RKO (cell line): Measurements from ENCODE around the gene GNAT2.
A peak's percentile ranks its signal among the peaks of the same experiment; 100 is the strongest.

ENCODE experiments used
- DNase-seq: peaks from one replicate; pipeline ENCODE4 v3.0.0-alpha.2; 2016; ENCODE audit warnings: low spot score

The GNAT2 gene

DNA sequence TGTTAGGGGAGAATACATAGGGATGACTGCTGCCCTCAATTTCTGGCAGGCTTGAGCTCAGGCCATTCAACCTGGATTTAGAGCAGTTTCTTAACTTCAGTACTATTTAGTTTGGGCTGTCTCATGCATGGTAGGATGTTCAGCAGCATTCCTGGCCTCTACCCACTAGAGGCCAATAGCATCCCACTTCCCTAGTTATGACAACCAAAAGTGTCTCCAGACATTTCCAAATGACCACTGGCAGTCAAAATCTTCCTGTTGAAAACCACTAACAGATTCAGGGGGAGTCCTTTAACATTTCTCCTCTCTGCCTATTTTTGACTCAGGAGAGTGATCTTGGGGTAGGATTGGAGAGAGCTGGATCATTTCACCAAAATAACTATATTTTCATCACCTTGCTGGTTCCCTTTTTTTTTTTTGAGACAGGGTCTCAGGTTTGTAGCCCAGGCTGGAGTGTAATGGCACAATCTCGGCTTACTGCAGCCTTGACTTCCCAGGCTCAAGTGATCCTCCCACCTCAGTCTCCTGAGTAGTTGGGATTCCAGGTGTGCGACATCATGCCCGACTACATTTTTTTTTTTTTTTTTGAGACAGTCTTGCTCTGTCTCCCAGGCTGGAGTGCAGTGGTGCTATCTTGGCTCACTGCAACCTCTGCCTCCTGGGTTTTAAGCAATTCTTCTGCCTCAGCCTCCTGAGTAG is 8.7 kb downstream of the GNAT2 start:
- no peak for DNase-seq

DNA sequence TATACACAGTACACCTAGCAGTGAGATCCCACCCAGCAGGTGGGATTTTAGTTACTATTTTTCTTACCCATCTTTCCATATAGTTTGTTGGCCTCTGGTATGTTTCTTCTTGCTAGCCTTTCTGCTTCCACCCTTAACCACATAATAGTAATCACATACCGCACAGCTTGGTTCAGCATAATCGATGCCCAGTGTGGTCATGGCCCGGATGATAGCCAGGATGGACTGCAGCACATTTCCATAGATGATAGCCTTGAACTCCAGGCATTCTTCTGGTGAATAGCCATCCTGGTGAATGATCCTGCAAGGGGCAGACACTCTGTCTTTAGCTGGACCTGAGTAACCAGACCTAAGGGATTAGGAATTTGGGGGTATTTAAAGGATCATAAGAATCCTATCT is 9.5 kb downstream of the GNAT2 start:
- DNase-seq = no peak

DNA sequence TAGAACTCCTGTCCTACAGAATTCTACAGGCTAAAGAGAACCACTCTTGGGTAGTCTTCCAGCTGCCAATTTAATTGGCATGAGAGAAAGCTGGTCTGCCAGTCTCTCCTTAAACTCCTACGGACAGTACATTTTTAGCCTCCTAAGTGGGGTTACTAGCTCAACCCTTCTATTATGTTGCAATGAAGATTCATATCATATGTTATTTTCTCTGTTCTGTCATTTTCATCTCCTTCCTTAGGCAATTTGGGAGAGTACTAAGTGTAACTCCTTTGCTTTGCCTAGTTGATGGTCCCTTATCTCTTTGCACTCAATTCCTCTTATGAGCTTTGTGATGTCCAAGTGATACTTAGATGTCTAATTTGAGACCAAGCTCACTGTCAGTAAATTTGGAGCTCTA is 14.0 kb downstream of the GNAT2 start:
- no peak for DNase-seq

GRCh38 chr1:109603229-109603628 is 16.2 kb downstream of the GNAT2 start:
- DNase-seq = no peak

DNA sequence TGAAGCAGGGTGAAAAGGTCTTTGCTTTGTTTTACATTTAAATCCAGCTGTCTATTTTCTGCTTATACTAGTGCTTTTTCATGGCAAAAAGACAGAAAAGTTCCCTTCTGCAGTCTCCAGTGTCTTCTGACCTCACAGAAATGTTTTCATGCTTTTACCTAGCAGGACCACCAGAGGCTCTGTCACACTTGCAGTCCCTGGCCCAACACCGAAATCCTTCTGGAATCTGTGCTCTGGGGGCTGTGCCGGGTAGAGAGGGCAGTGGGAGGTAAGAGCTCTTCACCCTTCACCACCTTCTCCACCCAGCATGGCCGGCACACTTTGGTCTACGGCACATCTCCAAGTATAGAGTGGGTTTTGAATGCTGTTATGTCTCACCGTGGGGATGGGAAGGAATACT is 20.8 kb downstream of the GNAT2 start:
- DNase-seq = peak; percentile 22

- DNase-seq = no peak
These were observed 21.3 kb downstream of the GNAT2 start for GRCh38 chr1:109598156-109598555.

DNA sequence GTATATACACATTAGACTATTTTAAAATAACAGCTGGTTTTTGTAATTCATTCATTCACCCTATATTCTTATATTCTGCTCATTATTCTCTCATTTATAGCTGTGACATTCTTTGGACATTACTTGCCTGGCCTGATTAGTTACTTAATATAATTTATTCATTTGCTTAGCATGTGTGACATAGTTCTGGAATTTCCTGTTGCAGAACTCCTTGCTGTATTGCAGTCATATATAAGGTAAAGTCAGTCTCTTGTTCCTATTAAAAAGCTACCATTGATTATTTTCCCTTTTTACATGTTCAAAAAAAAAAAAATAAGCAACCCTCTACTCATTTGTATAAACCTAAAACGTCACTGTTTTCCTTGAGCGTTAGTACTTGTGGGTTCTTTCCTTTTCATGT is 23.9 kb downstream of the GNAT2 start:
- DNase-seq = no peak

DNA sequence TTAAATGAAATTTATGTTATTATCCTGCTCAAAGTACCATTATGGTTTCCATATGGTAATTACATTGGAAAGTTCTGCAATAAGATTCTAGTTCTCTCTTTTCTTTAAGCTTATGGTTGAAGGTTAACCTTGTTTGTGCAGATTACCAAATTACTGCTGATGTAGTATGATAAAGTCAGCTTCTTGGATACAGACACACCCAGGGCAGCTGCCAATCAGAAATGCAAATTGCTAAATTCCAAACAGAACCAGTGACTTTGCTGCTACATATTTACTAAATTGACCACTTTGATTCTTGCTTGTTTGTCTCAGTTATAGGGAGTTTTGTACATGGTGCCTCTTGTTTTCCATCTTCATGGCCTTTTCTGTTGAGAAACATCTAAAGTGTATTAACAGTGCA is 26.5 kb downstream of the GNAT2 start:
- no peak for DNase-seq

DNA sequence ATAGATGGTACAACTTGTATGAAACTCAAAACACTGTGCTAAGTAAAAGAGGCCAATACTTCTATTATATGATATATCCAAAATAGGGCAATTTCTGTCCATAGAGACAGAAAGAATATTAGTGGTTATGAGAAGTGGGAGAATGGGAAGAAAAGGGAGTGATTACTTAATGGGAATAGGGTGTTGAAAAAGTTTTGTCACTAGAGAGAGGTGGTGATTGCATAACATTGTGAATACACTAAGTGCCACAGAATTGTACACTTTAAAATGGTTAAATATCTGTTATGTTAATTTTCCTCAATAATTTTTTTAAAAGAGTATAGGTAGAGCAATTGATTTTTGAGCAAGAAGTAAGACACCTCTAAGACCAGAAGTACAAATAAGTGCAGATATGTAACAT is 29.7 kb downstream of the GNAT2 start:
- no peak for DNase-seq

DNA sequence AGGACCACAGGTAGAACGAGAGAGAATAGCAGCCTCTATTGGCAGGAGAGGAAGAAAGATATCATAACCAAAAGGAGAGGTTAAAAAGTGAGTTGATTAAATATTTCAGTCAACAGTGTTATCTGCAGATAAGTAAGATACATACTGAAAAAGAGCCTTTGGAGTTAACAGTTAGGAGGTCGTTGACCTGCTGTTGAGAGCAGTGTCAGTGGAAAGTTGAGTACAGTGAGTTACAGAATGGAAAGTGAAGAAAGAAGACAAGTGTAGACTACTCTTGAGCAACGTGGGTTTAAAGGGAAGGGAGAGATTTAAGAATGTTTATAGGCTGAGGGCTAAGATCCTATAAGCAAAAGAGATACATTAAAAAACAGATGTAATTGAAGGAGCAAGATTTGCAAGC is 30.2 kb downstream of the GNAT2 start:
- no peak for DNase-seq

DNA sequence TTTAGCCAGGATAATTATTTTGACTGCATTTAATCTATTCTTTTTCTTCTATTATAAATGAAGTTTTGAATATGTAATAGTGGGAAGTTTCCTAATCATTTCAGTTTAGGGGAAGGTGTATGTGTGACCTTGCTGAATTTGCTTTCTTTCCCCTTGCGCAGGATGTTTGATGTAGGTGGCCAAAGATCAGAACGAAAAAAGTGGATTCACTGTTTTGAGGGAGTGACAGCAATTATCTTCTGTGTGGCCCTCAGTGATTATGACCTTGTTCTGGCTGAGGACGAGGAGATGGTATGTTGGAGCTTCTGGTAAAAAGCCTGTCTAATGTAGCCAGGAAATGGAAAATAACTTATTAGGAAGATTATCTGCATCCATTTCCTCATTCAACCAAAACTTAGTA is 33.4 kb downstream of the GNAT2 start:
- no peak for DNase-seq

GRCh38 chr1:109584766-109585165 is 34.6 kb downstream of the GNAT2 start:
- DNase-seq = no peak

DNA sequence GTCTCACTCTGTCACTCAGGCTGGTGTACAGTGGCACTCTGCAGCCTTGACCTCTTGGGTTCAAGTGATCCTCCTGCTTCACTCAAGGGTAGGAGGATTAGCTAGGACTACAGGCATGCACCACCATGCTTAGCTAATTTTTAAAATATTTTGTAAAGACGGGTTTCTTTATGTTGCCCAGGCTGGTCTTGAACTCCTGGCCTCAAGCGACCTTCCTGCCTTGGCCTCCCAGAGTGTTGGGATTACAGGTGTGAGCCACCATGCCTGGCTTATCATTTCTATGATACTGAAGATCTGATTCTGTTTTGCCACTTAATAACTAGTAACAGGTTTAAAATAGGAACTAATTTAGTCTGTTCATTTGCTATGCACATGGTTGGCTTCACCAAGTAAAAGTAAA is 37.4 kb downstream of the GNAT2 start:
- no peak for DNase-seq

DNA sequence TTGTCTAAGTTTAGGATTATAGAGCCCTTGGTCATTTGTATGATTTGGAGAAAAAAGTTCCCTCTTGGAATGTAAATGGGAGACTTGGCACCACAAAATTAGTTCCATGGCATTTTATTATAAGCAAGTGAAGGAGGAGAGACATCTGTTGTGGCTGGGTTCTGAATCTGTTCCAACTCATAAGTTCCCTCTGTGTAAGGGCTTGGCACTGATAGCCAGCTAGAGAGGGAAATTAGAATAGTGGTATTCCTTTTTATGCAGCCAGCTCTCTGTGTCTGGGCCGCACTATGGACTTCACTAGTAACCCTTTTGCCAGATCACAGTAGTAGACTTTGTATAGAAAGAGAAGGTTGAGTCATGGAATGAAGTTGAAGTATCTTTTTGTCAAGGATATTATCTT is 39.9 kb downstream of the GNAT2 start:
- DNase-seq = no peak

DNA sequence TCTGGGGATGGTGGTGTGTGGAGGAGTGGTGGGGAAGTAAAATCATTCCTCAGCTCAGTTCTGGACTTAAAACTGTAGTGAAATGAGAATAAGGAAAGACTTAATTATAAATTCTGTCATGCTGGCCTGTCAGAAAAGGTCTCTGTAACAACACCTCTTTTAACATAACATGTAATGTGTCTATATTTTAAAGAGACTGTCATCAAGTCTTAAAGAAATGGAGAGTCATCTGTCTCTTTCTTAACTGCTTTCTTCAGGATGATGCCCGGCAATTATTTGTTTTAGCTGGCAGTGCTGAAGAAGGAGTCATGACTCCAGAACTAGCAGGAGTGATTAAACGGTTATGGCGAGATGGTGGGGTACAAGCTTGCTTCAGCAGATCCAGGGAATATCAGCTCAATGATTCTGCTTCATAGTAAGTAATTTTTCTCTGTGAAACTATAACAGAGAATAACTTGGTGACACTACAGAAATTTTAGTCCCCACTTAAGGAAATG is 40.4 kb downstream of the GNAT2 start:
- DNase-seq = no peak

DNA sequence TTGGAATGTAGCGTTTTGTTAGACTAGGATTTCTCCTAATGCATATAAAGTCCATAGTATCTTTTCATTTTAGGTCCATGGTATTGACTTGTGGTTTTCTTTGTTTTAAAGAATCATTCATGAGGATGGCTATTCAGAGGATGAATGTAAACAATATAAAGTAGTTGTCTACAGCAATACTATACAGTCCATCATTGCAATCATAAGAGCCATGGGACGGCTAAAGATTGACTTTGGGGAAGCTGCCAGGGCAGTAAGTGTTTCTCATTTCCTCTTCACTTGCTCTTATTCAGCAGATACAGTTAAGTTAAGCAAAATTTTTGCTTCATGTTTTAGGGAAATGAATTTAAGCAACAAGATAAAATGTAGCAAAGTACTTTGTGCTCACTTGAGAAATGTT is 45.6 kb downstream of the GNAT2 start:
- no peak for DNase-seq

DNA sequence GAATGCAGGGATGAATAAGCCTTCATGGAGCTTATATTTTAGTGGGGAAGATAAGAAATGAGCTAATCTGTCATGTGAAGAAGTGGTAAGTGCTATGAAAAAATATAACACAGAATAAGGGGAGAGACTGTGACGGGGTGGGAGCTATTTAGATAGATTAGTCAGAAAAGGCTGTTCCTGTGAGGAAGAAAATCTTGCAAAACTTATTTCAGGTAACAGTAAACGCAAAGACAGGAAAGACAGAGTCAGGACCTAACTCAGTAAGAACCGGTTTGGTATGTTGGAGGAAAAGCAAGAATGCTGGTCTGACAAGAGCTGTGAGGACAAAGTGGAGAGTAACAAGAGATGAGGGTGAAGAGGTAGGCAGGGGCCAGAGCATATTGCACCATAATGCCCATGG is 49.0 kb downstream of the GNAT2 start:
- no peak for DNase-seq

DNA sequence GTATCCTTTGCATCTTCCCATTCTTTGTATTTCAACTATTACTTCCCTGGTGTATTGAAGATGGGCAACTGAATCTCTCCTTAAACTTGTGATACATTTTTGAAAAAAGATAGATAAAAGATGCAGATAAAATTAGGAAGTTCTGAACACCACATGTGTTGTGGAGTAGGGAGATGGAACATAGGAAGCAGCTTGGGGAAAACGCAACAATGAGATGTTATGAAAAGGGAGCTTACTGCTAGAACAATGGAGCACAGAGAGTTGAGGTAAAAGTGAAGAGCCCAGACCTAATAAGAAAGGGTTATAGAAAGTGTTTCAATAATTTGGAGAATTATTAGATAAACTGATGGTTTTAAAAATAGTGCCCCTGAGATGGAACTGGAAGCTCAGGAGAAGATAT is 50.1 kb downstream of the GNAT2 start:
- no peak for DNase-seq

- DNase-seq = no peak
These were observed 51.3 kb downstream of the GNAT2 start for GRCh38 chr1:109567877-109568672.

DNA sequence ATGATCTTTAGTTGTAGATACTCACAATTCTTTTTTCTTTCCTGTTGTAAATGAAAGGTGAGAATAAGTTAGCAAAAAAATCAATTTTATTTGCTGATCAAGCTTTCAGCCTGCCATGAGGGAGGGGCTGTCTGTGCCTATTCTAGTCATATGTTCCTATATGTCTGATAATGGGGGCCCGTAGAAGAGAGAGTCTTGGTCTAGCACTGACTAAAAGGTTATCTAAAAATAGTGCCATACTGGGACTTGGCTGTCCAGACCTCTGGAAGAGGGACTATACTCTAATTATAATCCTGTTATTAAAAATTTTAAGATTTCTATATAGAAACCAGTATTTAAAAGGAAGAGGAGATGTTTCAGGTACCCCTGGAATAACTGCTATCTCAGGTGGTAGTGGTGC is 52.4 kb downstream of the GNAT2 start:
- no peak for DNase-seq

DNA sequence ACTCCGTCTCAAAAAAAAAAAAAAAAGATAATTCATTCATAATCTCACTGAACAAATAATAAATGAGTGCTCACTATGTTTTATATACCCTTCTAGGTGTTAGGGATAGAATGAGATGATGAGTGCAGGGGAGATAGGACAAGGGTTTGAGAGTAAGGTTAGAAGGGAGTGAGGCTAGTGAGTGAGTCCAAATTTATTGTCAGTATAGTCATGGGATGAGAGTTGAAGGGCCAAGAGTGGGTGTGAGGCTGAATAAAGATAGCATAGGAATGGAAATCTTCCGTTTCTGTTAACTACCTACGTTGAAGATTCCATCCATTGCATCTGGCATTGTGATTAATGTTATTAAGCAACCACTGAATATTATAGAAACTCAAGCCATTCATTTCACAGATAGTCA is 54.2 kb downstream of the GNAT2 start:
- no peak for DNase-seq

DNA sequence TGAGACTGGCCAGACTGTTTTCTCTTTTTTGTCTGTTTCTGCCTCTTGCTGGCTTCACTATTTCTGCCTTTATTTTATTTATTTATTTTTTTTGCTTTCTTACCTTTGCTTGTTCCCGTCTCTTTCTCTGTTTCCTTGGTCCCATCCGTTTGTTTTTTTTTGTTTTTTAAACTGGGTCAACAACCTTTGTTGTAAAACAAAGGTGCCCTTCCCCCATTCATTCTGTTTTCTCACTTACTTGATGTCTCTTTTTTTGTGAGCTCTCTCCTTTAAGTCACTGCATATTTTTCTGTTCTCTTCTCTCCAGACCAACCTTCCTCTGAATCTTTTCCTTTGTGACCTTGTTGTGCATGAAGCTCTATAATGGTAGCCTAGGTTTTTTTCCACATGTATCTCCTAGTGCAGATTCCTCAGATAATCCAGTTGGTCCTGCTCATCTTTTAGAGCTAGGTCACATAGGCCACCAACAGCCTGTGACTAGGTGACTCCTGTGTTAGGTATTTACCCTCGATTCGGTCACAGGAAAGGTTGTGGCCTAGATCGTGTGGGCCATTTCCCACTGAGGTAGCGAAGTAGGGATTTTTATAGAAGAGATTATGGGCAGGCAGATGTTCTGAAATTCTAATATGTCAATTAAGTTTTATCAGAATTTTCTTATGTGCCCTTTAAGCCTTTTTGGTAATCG is 55.1 kb downstream of the GNAT2 start:
- DNase-seq = no peak

GRCh38 chr1:109559995-109560394 is 59.4 kb downstream of the GNAT2 start:
- no peak for DNase-seq
